Stimulated activated CD4-positive, alpha-beta T cell treated with anti-CD3 and anti-CD28 coated beads, Interleukin-15, amount 100 ng/mL, for 1 hour (primary cell): ENCODE results near the gene YWHAB.
A peak's percentile ranks its signal among the peaks of the same experiment; 100 is the strongest.

Experiments
- DNase-seq, 2 donors: peaks; one replicate each; pipeline ENCODE4 v3.0.0-alpha.2; 2020; ENCODE audit warnings: low read depth in 1 of 2, low spot score in 1 of 2

Gene YWHAB

DNA sequence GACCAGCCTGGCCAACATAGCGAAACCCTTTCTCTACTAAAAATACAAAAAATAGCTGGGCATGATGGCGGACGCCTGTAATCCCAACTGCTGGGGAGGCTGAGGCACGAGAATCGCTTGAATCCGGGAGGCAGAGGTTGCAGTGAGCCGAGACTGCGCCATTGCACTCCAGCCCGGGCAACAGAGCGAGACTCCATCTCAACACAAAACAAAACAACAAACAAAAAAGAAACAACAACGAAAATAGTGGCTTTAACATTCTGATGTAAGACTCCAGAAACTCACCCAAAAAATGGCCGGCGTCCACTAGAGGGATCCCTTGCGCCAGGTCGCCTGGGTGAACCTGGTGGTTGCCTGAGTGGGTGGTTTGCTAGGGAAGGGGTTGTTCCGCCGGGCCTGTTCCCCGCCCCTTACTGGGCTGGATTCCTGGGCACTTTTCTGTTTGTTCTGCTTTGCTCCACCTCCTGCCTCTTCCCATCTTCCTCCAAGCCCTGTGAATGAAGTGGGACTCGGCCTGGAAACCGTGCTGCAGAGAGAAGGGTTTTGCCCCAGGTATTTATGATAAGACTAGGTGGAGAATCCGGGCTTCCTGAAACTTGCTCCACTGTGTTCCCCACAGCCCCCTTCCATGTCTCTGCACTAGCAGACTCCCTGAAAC, 25.9 kb downstream of the YWHAB start:
- DNase-seq = peak in 1 of 2 donors; percentile 27

DNA sequence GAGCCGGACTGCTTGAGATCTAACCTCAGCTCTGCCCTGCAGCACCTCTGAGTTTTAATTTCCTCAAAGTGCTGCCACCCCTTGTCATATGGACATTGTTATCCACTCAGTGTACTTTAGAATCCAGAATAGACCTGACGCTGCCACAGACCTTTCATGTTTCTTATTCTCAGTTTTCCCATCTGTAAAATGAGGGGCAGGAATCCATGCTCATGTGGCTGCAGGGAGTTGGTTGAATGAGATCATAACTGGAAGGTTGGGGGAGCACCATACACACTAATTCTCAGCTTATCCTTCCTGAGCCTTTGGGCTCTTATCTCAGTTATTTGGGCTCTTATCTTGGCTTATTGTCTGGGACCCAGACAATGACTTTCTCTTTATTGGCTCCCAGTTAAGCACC, 26.7 kb downstream of the YWHAB start:
- DNase-seq = no peak

GRCh38 chr20:44914924-44915323, 29.4 kb downstream of the YWHAB start:
- no peak for DNase-seq

DNA sequence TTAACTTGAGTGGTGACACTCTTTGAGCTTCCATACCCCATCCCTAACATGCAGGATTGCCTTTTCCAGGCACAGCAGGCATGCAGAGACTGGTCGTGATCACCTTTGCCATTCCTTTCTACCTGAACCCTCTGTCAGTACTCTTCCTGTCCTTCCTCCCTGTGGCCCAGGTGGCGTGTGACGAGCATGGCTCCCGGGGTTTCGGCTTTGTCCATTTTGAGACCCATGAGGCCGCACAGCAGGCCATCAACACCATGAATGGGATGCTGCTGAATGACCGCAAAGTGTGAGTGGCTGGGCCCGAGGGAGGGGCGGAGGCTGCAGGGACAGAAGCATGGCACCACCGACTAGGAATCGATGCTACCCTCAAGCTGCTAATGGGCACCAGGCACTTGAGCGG, 31.1 kb downstream of the YWHAB start:
- no peak for DNase-seq

GRCh38 chr20:44917399-44917798, 31.9 kb downstream of the YWHAB start:
- no peak for DNase-seq

DNA sequence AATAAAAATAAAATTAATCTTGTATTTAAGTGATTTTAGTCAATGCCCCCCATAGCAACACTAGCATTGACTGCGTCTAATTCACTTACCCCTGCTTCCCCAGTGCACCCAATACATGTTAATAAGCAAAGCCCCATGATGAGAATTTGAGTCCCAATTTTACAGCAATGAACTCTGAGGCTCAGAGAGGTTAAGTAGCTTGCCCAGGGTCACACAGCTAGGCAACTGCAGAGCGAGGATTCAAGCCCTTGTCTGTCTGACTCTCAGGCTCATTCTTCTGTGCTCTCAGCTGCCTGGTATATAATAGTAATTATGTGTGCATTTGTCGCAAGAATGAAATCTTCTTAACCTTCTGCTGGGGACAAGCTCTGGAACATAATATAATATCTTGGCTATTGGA, 32.8 kb downstream of the YWHAB start:
- DNase-seq = no peak

GRCh38 chr20:44918761-44919160, 33.3 kb downstream of the YWHAB start:
- DNase-seq = no peak

GRCh38 chr20:44921447-44921846, 35.9 kb downstream of the YWHAB start:
- no peak for DNase-seq

GRCh38 chr20:44924541-44924940, 39.0 kb downstream of the YWHAB start:
- DNase-seq = no peak

- DNase-seq = no peak
These were observed 43.1 kb downstream of the YWHAB start for GRCh38 chr20:44928595-44928994.

GRCh38 chr20:44930517-44931168, 45.1 kb downstream of the YWHAB start:
- DNase-seq = no peak

- no peak for DNase-seq
These were observed 46.4 kb downstream of the YWHAB start for GRCh38 chr20:44931911-44932310.

DNA sequence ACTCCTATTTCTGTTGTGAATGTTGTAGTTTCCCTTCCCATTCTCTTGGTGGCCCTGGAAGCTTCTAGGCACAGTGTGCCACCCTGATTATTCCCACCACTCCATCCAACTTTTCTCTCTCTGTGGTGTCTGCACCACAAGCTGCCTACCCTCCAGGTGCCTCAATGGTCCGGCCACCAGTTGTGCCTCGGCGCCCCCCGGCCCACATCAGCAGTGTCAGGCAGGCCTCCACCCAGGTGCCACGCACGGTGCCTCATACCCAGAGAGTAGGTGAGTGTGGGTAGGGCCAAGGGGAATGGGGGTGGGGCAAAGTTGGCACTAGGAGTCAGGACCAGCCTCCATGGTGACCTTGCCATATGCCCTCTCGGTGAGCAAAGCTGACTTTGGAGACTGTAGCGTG, 47.4 kb downstream of the YWHAB start:
- DNase-seq = no peak

- no peak for DNase-seq
These were observed 51.0 kb downstream of the YWHAB start for GRCh38 chr20:44936510-44936909.

DNA sequence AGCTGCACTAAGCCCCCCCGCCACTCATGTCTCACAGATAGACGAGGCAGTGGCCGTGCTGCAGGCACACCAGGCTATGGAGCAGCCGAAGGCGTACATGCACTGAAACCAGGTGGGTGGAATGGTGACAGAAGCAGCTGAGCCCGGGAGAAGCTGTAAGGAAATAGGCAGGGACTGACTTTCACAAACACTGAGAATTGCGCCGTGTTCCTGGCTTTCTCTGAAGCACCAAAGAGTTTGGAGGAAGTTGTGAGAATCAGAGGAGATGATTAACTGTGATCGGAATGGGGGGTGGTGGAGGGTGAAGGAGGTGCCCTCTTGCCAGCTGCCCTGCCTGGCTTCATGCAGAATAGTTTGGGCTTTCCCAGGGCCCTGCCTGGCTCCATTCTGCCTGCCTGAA, 53.1 kb downstream of the YWHAB start:
- DNase-seq = no peak

DNA sequence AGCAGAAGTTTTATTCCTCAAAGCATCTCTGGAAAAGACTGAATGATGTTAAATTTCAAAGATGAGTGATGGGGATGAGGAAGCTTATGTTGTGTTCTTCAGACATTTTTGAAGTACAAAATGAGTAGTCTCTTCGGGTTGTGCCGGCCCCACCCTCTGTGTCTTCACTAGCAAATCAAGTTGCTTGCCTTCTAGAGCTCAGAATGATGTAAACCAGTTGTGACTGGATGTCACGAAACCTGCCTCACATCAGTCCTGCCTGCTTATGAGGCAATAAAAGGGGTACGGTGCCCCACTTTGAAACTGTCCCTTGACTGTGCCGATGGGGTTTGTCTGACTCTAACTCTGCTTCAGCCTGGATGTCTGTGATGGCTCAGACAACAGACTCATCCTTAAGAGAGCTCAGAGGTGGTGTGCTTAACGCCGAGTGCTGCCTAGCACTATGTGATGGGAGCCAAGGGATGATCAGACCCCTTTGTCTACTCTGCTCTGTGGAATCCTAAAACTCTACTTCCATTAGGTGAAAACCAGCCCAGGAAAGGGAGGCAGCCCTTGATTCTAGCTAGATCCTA, 55.7 kb downstream of the YWHAB start:
- no peak for DNase-seq

DNA sequence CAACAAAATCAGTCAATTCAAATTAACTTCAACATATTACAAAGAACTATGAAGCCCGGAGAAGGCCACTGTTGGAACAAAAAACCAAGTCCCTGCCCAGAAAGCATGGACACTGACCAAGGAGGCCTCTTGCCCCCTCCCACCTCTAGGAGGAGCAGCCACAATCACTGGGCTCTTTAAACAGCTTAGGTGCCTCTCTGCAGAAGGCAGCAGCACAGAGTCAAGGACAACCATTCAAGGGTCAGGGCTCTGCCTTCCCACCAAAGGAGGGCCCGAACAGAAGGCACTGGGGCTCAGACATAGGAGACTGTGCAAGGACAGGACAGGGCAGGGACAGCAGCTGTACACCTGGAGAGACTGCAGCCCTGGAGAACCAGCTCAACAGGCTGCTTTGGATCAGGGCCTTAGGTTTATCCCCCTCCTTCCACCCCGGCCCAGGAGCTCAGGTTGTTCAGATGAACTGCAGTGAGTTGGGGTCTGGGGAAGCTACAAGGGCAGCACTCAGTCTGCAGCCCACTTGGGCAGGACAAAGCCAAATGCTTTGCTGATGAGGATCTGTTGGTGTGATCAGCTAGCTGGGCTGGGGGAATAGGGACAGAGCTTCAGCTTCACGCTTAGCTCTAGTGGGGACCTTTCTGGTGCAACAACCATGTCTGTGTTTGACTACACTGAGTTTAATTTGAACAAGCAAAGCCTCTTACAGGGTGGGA, 56.9 kb downstream of the YWHAB start:
- DNase-seq = no peak

DNA sequence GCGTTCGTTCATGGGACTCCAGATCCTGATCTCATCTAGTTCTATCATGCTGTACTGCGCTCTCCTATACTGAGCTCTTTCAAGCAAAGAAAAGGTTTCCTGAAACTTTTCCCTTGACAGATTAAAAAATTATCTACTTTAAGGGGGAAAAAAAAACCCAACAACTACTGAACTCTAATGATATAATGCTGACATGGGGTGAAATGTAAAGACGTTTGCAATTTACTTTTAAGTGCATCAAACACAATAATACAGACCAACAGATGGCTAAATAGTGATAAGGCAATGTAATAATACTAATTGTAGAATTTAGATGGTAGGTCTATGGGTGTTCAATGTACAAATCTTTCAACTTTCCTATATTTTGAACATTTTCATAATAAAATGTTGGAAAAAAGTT, 58.3 kb downstream of the YWHAB start:
- no peak for DNase-seq

GRCh38 chr20:44945261-44945660, 59.8 kb downstream of the YWHAB start:
- DNase-seq = no peak

- no peak for DNase-seq
These were observed 60.9 kb downstream of the YWHAB start for GRCh38 chr20:44946271-44946852.

- no peak for DNase-seq
These were observed 62.6 kb downstream of the YWHAB start for GRCh38 chr20:44948107-44948506.

DNA sequence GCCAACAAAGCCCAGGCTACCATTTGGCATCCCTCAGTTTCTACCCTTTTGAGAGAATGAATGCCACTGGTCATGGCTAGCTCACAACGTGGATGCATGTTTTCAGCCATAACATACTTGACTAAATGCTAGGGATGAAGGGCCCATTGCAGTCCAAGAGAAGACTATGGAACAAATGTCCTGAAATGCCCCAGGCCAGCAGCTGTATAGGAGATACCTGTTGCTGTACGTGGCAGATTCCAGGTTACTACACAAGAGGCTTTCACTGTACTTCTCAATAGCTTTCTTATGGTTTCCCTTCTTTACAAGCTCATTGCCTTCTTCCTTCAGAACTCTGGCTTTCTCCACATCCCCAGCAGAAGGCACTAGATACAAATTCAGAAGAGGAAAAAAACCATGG, 63.0 kb downstream of the YWHAB start:
- no peak for DNase-seq
